Esophagus muscularis mucosa (tissue), 4 donors: ENCODE measurements around the gene ESYT2.
"Not testable (repeated sequence)": the region's sequence is repeated elsewhere in the genome, so short reads cannot be mapped to it uniquely, and the experiment has no call there.

Source experiments
- EP300 ChIP-seq: sonication (generic); formaldehyde crosslinking; IDR thresholded peaks from one replicate; pipeline ENCODE4 v1.6.1; 2017; ENCODE audit warnings: antibody characterized with exemption
- POLR2A ChIP-seq: fragments of 450-650 bp; IDR thresholded peaks from one replicate; pipeline ENCODE4 v1.6.1; 2017; ENCODE audit warnings: antibody characterized with exemption, moderate library complexity, mild to moderate bottlenecking, low read depth
- POLR2AphosphoS5 ChIP-seq, 2 donors: sonication (generic); formaldehyde crosslinking; IDR thresholded peaks; one replicate each; pipeline ENCODE4 v1.6.1; 2017; ENCODE audit warnings: antibody characterized with exemption in 2 of 2
- TF ChIP-seq, protein P1 (sequence below), 3 experiments: fragments of 200-600 bp in 2 of 3; fragments of 450-650 bp in 1 of 3; sonication (generic) in 2 of 3; IDR thresholded peaks; one replicate each; pipeline ENCODE4 v1.5.1; 2017 to 2019; ENCODE audit warnings: antibody characterized with exemption in 3 of 3, mild to moderate bottlenecking in 2 of 3, moderate library complexity in 1 of 3

DNA sequence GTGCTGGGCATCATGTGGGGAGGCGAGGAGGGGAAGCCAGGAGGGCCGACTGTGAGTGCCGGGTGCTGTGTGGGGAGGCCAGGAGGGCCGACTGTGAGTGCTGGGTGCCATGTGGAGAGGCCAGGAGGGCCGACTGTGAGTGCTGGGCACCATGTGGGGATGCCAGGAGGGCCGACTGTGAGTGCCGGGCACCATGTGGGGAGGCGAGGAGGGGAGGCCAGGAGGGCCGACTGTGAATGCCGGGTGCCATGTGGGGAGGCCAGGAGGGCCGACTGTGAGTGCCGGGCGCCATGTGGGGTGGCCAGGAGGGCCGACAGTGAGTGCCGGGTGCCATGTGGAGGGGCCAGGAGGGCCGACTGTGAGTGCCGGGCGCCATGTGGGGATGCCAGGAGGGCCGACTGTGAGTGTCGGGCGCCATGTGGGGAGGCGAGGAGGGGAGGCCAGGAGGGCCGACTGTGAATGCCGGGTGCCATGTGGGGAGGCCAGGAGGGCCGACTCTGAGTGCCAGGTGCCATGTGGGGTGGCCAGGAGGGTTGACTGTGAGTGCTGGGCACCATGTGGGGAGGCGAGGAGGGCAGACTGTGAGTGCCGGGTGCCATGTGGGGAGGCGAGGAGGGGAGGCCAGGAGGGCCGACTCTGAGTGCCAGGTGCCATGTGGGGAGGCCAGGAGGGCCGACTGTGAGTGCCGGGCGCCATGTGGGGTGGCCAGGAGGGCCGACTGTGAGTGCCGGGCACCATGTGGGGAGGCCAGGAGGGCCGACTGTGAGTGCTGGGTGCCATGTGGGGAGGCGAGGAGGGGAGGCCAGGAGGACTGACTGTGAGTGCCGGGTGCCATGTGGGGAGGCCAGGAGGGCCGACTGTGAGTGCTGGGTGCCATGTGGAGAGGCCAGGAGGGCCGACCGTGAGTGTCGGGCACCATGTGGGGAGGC, 49.1 kb upstream of the ESYT2 start:
- TF ChIP-seq, protein P1, sequence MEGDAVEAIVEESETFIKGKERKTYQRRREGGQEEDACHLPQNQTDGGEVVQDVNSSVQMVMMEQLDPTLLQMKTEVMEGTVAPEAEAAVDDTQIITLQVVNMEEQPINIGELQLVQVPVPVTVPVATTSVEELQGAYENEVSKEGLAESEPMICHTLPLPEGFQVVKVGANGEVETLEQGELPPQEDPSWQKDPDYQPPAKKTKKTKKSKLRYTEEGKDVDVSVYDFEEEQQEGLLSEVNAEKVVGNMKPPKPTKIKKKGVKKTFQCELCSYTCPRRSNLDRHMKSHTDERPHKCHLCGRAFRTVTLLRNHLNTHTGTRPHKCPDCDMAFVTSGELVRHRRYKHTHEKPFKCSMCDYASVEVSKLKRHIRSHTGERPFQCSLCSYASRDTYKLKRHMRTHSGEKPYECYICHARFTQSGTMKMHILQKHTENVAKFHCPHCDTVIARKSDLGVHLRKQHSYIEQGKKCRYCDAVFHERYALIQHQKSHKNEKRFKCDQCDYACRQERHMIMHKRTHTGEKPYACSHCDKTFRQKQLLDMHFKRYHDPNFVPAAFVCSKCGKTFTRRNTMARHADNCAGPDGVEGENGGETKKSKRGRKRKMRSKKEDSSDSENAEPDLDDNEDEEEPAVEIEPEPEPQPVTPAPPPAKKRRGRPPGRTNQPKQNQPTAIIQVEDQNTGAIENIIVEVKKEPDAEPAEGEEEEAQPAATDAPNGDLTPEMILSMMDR (IDR thresholded peaks at IDR 0.05) = not testable (repeated sequence)
- TF ChIP-seq EP300; POLR2AphosphoS5 (IDR thresholded peaks at IDR 0.05); POLR2A: not testable (repeated sequence)
